Neural cell (in vitro differentiated cells): ENCODE results near the gene ZBED2. TPM values are rescaled to one million over a fixed set of nuclear protein-coding genes. Genes with fewer than 3 reads are reported as not detected.

Source experiments
- H2AFZ ChIP-seq: fragments of 200-600, 300-800 bp; sonication (generic), shearing (Covaris generic); 2 replicates; pipeline ENCODE4 v1.6.0; 2014; ENCODE audit warnings: low read depth, mild to moderate bottlenecking, antibody characterized with exemption, low read length, moderate library complexity
- H3F3A ChIP-seq: fragments of 200-600 bp; shearing (Covaris generic); 2 replicates; pipeline ENCODE4 v1.6.1; 2016; ENCODE audit warnings: mild to moderate bottlenecking, moderate library complexity, mixed read lengths, antibody characterized with exemption, low read length; ENCODE audit not compliant: insufficient read depth, poor library complexity, severe bottlenecking
- H3K27ac ChIP-seq: fragments of 200-600, 300-800 bp; sonication (generic), shearing (Covaris generic); 2 replicates; pipeline ENCODE4 v1.5.1; 2014; ENCODE audit warnings: mild to moderate bottlenecking, low read length, moderate library complexity
- H3K27me3 ChIP-seq: fragments of 300-800, 200-600 bp; sonication (generic), shearing (Covaris generic); 2 replicates; pipeline ENCODE4 v1.6.0; 2014; ENCODE audit warnings: mild to moderate bottlenecking, low read depth, low read length, moderate library complexity; ENCODE audit not compliant: insufficient read depth
- H3K36me3 ChIP-seq: fragments of 300-800, 200-600 bp; sonication (generic), shearing (Covaris generic); 2 replicates; pipeline ENCODE4 v1.5.1; 2014; ENCODE audit warnings: mild to moderate bottlenecking, antibody characterized with exemption, low read length, moderate library complexity; ENCODE audit not compliant: insufficient read depth
- H3K4me2 ChIP-seq: fragments of 300-800, 200-600 bp; sonication (generic), shearing (Covaris generic); 2 replicates; pipeline ENCODE4 v1.6.0; 2014; ENCODE audit warnings: mild to moderate bottlenecking, low read length
- H3K4me3 ChIP-seq: fragments of 300-800, 200-600 bp; sonication (generic), shearing (Covaris generic); 2 replicates; pipeline ENCODE4 v1.5.1; 2014; ENCODE audit warnings: mild to moderate bottlenecking, low read length, moderate library complexity
- H3K79me2 ChIP-seq: fragments of 200-600 bp; shearing (Covaris generic); replicated peaks from 2 replicates; pipeline ENCODE4 v1.6.0; 2014; ENCODE audit warnings: mild to moderate bottlenecking, low read length, moderate library complexity; ENCODE audit not compliant: insufficient read depth
- H3K9ac ChIP-seq: fragments of 300-800, 200-600 bp; sonication (generic), shearing (Covaris generic); 2 replicates; pipeline ENCODE4 v1.6.1; 2016; ENCODE audit warnings: mild to moderate bottlenecking, low read length, mixed read lengths
- H3K9me2 ChIP-seq: fragments of 200-600 bp; shearing (Covaris generic); 2 replicates; pipeline ENCODE4 v1.6.1; 2016; ENCODE audit warnings: mild to moderate bottlenecking, low read length, mixed read lengths; ENCODE audit not compliant: insufficient read depth
- H3K9me3 ChIP-seq: fragments of 200-600, 300-800 bp; sonication (generic), shearing (Covaris generic); 2 replicates; pipeline ENCODE4 v1.6.1; 2016; ENCODE audit warnings: mild to moderate bottlenecking, mixed run types, low read length, moderate library complexity, mixed read lengths
- H4K20me1 ChIP-seq: fragments of 200-600 bp; shearing (Covaris generic); 2 replicates; pipeline ENCODE4 v1.6.1; 2016; ENCODE audit warnings: mild to moderate bottlenecking, mixed run types; ENCODE audit not compliant: insufficient read depth
- EP300 ChIP-seq: fragments of 450-650 bp; conservative IDR thresholded peaks from 2 replicates; pipeline ENCODE4 v1.6.1; 2014; ENCODE audit warnings: antibody characterized with exemption, mild to moderate bottlenecking, moderate library complexity; ENCODE audit not compliant: poor library complexity, severe bottlenecking
- EZH2 ChIP-seq: fragments of 200-600, 300-800 bp; shearing (Covaris generic), sonication (generic); IDR thresholded peaks from 2 replicates; pipeline ENCODE4 v1.6.1; 2014; ENCODE audit warnings: antibody characterized with exemption, low read length, borderline replicate concordance, mild to moderate bottlenecking; ENCODE audit not compliant: insufficient read depth, poor library complexity, severe bottlenecking
- MXI1 ChIP-seq: fragments of 450-650 bp; conservative IDR thresholded peaks from 2 replicates; pipeline ENCODE4 v1.6.1; 2014; ENCODE audit warnings: antibody characterized with exemption, mild to moderate bottlenecking; ENCODE audit not compliant: poor library complexity, severe bottlenecking
- TAF1 ChIP-seq: IDR thresholded peaks from 2 replicates; pipeline ENCODE4 v1.6.1; 2012; ENCODE audit warnings: low read depth
- polyA plus RNA-seq: library from polyadenylated mRNA; depleted of rRNA; stranded (reverse); fragments of >200 nt; gene quantifications from 2 replicates; pipeline ENCODE4 v1.2.3, GENCODE V29; 2014
- TF ChIP-seq, protein P1 (sequence below): IDR thresholded peaks from 2 replicates; pipeline ENCODE4 v1.6.1; 2012; ENCODE audit warnings: borderline replicate concordance
- TF ChIP-seq, protein P2 (sequence below): fragments of 450-650 bp; IDR thresholded peaks from 2 replicates; pipeline ENCODE4 v1.5.1; 2014; ENCODE audit warnings: antibody characterized with exemption, mild to moderate bottlenecking, moderate library complexity; ENCODE audit not compliant: poor library complexity, severe bottlenecking

ZBED2 gene
- polyA plus RNA-seq, 1 donor from 2014 or later: not detected

DNA sequence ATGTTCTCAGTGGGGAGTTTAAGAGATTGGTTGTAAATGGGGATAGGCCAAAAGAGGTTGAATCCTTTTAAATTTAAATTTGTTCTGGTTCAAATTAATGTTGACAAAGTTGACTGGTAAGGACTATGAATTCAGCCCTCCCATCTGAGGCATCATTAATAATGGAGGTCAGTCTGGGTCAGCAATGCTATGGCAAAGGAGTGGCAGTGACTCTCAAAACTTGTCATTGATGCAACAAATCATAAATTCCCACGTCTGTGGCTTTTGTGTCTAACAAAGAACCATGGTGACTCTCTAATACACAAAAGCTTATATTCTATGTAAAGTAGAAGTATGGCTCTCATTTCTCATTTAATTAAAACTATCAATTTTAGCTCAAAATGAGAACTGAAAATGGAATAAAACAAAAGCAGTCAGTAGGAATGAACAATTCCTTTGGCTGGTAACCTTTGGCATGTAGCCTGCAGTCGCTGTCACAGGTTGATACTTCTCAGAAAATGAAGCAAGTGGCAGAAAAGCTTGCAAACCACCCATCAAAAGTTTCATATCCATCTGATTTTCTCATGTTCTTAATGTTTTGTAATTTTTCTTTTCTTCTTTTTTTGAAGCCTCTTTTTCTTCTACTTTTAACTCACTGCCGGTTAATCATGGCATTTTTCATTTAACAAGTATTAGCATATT, 12.2 kb upstream of the ZBED2 start:
- no peaks in the 10 kb centered on the region for H3F3A ChIP-seq
- H3K9me3 ChIP-seq: no peaks in the 10 kb centered on the region
- no peaks in the 10 kb centered on the region for H4K20me1 ChIP-seq
- H3K79me2 ChIP-seq: no peaks in the 10 kb centered on the region
- H3K9ac ChIP-seq: no peak overlapping the region
- H2AFZ ChIP-seq: no peak overlapping the region
- H3K9me2 ChIP-seq: no peaks in the 10 kb centered on the region
- no peak overlapping the region for H3K27ac ChIP-seq
- no peaks in the 10 kb centered on the region for H3K27me3 ChIP-seq
- H3K36me3 ChIP-seq: no peaks in the 10 kb centered on the region
- no peak overlapping the region for H3K4me3 ChIP-seq
- H3K4me2 ChIP-seq: no peak overlapping the region
- TF ChIP-seq, protein P1, sequence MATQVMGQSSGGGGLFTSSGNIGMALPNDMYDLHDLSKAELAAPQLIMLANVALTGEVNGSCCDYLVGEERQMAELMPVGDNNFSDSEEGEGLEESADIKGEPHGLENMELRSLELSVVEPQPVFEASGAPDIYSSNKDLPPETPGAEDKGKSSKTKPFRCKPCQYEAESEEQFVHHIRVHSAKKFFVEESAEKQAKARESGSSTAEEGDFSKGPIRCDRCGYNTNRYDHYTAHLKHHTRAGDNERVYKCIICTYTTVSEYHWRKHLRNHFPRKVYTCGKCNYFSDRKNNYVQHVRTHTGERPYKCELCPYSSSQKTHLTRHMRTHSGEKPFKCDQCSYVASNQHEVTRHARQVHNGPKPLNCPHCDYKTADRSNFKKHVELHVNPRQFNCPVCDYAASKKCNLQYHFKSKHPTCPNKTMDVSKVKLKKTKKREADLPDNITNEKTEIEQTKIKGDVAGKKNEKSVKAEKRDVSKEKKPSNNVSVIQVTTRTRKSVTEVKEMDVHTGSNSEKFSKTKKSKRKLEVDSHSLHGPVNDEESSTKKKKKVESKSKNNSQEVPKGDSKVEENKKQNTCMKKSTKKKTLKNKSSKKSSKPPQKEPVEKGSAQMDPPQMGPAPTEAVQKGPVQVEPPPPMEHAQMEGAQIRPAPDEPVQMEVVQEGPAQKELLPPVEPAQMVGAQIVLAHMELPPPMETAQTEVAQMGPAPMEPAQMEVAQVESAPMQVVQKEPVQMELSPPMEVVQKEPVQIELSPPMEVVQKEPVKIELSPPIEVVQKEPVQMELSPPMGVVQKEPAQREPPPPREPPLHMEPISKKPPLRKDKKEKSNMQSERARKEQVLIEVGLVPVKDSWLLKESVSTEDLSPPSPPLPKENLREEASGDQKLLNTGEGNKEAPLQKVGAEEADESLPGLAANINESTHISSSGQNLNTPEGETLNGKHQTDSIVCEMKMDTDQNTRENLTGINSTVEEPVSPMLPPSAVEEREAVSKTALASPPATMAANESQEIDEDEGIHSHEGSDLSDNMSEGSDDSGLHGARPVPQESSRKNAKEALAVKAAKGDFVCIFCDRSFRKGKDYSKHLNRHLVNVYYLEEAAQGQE: no peak

DNA sequence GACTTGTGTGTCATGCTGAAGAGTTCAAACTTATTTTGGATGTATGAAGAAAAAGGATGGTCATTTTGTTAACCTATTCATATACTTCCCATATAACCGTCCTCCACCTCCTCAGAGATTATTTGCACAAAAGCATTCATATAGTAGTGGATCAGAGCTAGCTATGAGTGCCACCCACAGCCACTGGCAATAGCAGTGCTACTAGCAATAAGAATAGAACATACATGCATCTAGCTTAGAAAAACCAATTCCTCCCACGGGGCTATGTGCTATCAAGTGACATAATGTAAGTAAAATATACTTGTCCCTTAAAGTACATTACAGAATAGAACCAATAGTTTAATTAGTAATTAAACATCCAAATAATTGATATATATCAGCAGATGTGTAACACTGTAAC, 10.3 kb upstream of the ZBED2 start:
- no peaks in the 10 kb centered on the region for H3K36me3 ChIP-seq
- no peak overlapping the region for H3K4me3 ChIP-seq
- H3K4me2 ChIP-seq: no peak overlapping the region
- H2AFZ ChIP-seq: no peak overlapping the region
- no peak overlapping the region for H3K27ac ChIP-seq
- no peaks in the 10 kb centered on the region for H3K79me2 ChIP-seq
- TF ChIP-seq MXI1 (no peak), EP300 (no peak), TAF1 (no peak)
- TF ChIP-seq, protein P2, sequence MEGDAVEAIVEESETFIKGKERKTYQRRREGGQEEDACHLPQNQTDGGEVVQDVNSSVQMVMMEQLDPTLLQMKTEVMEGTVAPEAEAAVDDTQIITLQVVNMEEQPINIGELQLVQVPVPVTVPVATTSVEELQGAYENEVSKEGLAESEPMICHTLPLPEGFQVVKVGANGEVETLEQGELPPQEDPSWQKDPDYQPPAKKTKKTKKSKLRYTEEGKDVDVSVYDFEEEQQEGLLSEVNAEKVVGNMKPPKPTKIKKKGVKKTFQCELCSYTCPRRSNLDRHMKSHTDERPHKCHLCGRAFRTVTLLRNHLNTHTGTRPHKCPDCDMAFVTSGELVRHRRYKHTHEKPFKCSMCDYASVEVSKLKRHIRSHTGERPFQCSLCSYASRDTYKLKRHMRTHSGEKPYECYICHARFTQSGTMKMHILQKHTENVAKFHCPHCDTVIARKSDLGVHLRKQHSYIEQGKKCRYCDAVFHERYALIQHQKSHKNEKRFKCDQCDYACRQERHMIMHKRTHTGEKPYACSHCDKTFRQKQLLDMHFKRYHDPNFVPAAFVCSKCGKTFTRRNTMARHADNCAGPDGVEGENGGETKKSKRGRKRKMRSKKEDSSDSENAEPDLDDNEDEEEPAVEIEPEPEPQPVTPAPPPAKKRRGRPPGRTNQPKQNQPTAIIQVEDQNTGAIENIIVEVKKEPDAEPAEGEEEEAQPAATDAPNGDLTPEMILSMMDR: no peak
- H3F3A ChIP-seq: no peaks in the 10 kb centered on the region
- no peaks in the 10 kb centered on the region for H3K9me2 ChIP-seq
- no peak overlapping the region for H3K9ac ChIP-seq
- H3K27me3 ChIP-seq: no peaks in the 10 kb centered on the region
- no peaks in the 10 kb centered on the region for H4K20me1 ChIP-seq
- no peaks in the 10 kb centered on the region for H3K9me3 ChIP-seq

DNA sequence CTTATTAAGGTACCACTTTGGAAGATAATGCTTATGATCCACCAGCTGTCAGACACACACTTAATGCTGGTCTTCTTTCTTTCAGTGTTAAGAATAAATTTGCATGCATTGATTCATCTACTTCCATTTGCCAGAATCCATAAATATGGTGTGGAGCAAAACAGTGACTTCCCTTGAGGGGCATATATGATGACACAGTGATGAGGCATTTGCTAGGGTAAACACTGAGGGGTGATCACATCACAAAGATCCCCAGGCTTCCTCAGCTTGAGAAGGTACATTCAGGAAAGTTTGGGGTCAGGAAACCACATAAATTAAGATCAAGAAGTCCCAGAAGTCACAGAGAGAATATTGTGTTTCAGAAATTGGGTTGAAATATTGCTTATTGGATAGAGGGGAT, 9.9 kb upstream of the ZBED2 start:
- Histone ChIP-seq H3K27me3 (no peaks in the 10 kb centered on the region), H3K9me3 (no peaks in the 10 kb centered on the region), H3K36me3 (no peaks in the 10 kb centered on the region), H3K9me2 (no peaks in the 10 kb centered on the region), H3K4me3 (no peak overlapping the region), H3K4me2 (no peak overlapping the region), H3F3A (no peaks in the 10 kb centered on the region), H3K79me2 (no peaks in the 10 kb centered on the region), H3K9ac (no peak overlapping the region), H3K27ac (no peak overlapping the region), H2AFZ (no peak overlapping the region), H4K20me1 (no peaks in the 10 kb centered on the region)
- no peak for TF ChIP-seq EZH2
